ENCODE measurements around the gene EFCAB13. TPM values are rescaled to one million over a fixed set of nuclear protein-coding genes. Genes with fewer than 3 reads are reported as not detected.

The EFCAB13 gene
- polyA plus RNA-seq, 2 of the 4 experiments (the other 2 are of a cell fraction): 2.9 to 6.0 TPM

DNA sequence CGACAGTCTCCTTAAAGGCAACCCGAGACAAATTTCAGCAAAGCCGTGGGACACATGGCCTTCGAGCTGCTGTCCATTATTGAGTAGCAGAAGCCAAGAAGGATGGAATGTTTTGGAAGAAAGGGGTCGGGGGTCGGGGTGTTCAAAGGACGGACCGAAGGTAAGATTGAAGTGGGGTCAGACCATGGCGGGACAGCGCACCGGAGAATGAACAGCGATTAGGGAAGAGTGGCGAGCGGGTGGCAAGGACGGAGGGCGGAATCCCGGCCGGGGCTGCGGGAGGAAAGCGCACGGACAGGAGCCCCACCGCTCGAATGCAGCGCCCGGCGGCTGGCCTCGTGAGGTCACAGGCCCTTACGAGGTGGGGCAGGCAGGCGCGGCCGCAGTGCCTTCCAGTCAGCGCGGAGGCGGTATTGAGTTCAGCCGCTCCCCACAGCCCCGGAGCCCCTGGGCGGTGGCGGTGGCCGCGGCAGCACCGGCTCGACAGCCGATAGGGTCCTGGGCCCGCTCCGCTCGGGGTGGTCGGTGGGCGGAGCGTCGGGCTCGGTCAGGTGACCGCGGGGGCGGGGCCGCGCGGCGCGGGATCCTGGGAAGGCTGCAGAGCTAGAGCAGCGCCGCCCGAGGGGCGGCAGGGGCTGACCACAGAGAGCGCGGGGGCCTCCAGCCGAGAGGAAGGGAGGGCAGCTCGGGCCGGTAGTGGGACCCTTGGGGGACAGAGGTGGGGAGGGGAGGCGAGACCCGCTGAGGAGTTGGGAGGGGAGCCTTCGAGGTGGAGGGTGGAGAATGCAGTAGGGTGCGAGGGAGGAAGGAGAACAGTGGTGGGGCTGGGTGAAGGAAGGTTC is at the start of gene EFCAB13 (continued):
- TF ChIP-seq, protein P1, sequence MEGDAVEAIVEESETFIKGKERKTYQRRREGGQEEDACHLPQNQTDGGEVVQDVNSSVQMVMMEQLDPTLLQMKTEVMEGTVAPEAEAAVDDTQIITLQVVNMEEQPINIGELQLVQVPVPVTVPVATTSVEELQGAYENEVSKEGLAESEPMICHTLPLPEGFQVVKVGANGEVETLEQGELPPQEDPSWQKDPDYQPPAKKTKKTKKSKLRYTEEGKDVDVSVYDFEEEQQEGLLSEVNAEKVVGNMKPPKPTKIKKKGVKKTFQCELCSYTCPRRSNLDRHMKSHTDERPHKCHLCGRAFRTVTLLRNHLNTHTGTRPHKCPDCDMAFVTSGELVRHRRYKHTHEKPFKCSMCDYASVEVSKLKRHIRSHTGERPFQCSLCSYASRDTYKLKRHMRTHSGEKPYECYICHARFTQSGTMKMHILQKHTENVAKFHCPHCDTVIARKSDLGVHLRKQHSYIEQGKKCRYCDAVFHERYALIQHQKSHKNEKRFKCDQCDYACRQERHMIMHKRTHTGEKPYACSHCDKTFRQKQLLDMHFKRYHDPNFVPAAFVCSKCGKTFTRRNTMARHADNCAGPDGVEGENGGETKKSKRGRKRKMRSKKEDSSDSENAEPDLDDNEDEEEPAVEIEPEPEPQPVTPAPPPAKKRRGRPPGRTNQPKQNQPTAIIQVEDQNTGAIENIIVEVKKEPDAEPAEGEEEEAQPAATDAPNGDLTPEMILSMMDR (IDR thresholded peaks at IDR 0.05): peak; percentile 35; the same call in 1 of the 3 replicates
- TF ChIP-seq, protein P2, sequence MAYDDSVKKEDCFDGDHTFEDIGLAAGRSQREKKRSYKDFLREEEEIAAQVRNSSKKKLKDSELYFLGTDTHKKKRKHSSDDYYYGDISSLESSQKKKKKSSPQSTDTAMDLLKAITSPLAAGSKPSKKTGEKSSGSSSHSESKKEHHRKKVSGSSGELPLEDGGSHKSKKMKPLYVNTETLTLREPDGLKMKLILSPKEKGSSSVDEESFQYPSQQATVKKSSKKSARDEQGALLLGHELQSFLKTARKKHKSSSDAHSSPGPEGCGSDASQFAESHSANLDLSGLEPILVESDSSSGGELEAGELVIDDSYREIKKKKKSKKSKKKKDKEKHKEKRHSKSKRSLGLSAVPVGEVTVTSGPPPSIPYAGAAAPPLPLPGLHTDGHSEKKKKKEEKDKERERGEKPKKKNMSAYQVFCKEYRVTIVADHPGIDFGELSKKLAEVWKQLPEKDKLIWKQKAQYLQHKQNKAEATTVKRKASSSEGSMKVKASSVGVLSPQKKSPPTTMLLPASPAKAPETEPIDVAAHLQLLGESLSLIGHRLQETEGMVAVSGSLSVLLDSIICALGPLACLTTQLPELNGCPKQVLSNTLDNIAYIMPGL (CRISPR knock-in tag; IDR thresholded peaks at IDR 0.05; ENCODE audit: borderline replicate concordance): no peak
- TF ChIP-seq HOXB5 (CRISPR knock-in tag; IDR thresholded peaks at IDR 0.05) (peak; percentile 53; the same call in 1 of the 2 replicates), JUN (IDR thresholded peaks at IDR 0.05) (peak in 1 of 2 experiments; percentile 96), RAD21 (conservative IDR thresholded peaks at IDR 0.05 in 1 of 2, IDR thresholded peaks at IDR 0.05 in 1 of 2) (no peak; a peak in 2 of 5 replicates), RCOR1 (IDR thresholded peaks at IDR 0.05; ENCODE audit: low read depth, low read length) (no peak), ZC3H11A (IDR thresholded peaks at IDR 0.05) (no peak), POLR2A (IDR thresholded peaks at IDR 0.05; ENCODE audit: low read length) (peak; percentile 86), CEBPB (IDR thresholded peaks at IDR 0.05) (no peak), FOSB (CRISPR knock-in tag; IDR thresholded peaks at IDR 0.05) (no peak), POLR2AphosphoS2 (conservative IDR thresholded peaks at IDR 0.05; ENCODE audit: low read length) (no peak), HOXA7 (CRISPR knock-in tag; IDR thresholded peaks at IDR 0.05) (no peak), TP53 (CRISPR knock-in tag; IDR thresholded peaks at IDR 0.05) (0 out of 2 replicates have a peak, but pooled peaks have one; percentile 38), ESRRA (IDR thresholded peaks at IDR 0.05; ENCODE audit: borderline replicate concordance, low read length) (no peak), JUNB (IDR thresholded peaks at IDR 0.05) (no peak), RNF2 (IDR thresholded peaks at IDR 0.05; ENCODE audit: borderline replicate concordance, low read depth) (peak; percentile 42; the same call in 1 of the 2 replicates), GATA3 (IDR thresholded peaks at IDR 0.05; ENCODE audit: borderline replicate concordance) (peak; percentile 24; the same call in 1 of the 2 replicates), CBX2 (IDR thresholded peaks at IDR 0.05; ENCODE audit: borderline replicate concordance, low read depth) (no peak), PHF8 (IDR thresholded peaks at IDR 0.05; ENCODE audit: borderline replicate concordance, low read depth) (peak; percentile 79)
- TF ChIP-seq, protein P3, sequence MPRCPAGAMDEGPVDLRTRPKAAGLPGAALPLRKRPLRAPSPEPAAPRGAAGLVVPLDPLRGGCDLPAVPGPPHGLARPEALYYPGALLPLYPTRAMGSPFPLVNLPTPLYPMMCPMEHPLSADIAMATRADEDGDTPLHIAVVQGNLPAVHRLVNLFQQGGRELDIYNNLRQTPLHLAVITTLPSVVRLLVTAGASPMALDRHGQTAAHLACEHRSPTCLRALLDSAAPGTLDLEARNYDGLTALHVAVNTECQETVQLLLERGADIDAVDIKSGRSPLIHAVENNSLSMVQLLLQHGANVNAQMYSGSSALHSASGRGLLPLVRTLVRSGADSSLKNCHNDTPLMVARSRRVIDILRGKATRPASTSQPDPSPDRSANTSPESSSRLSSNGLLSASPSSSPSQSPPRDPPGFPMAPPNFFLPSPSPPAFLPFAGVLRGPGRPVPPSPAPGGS (IDR thresholded peaks at IDR 0.05): peak; percentile 82; the same call in 2 of the 3 replicates

GRCh38 chr17:47274319-47275069 is 49.3 kb upstream of the EFCAB13 start:
- ATAC-seq (no peak), DNase-seq (ENCODE audit: low read depth in 1 of 2, low spot score in 1 of 2) (no peak), FAIRE-seq (no peak)
- Histone ChIP-seq H3K4me1 (peaks cover 12% of the 10 kb centered on the region; the same call in 2 of the 3 replicates), H3K27ac (no peak overlapping the region), H3K9me3 (no peaks in the 10 kb centered on the region), H3K4me2 (no peak overlapping the region), H3K4me3 (no peak overlapping the region)
- ChIA-PET CTCF (interaction anchor here (1.4 to 2.8 kb wide), 3 partner anchors 41 to 47 kb away, joined by 3 to 9 read pairs (median 6); no protein-coding TSS in a partner anchor), POLR2A (no interaction called here)
- 76% methylated on average over 5 of the region's 5 CpGs for WGBS (ENCODE audit: missing lambda C conversion rate)
- TF ChIP-seq POLR2AphosphoS2 (conservative IDR thresholded peaks at IDR 0.05; ENCODE audit: low read length) (no peak), JUN (IDR thresholded peaks at IDR 0.05) (no peak), PBX3 (IDR thresholded peaks at IDR 0.05) (no peak), CHD4 (IDR thresholded peaks at IDR 0.05; ENCODE audit: borderline replicate concordance) (no peak), E2F6 (IDR thresholded peaks at IDR 0.05; ENCODE audit: borderline replicate concordance, low read depth) (no peak), HOXB5 (CRISPR knock-in tag; IDR thresholded peaks at IDR 0.05) (no peak), USF2 (IDR thresholded peaks at IDR 0.05) (no peak), HEYL (CRISPR knock-in tag; IDR thresholded peaks at IDR 0.05) (no peak), EP300 (IDR thresholded peaks at IDR 0.05) (no peak), KDM1A (IDR thresholded peaks at IDR 0.05; ENCODE audit: low read depth) (no peak)
- TF ChIP-seq, protein P3 (IDR thresholded peaks at IDR 0.05): no peak

Data from A549 (cell line).